Endothelial cell of umbilical vein (primary cell): Measurements from ENCODE around the gene GTF2A2. TPM values are rescaled to one million over a fixed set of nuclear protein-coding genes. Genes with fewer than 3 reads are reported as not detected.

Experiments used
- BruUV-seq: library from RNA; stranded (reverse); fragments of 400-500 nt; replicated peaks from 2 replicates; lab custom pipeline; 2021; lab: Mats Ljungman, UMichigan
- CTCF ChIA-PET: fragments of 300-600, 350-600 bp; sonication (Branson Sonifier 250); formaldehyde crosslinking; loops from one replicate; lab custom pipeline; 2021; ENCODE audit warnings: antibody characterized with exemption, inconsistent platforms; lab: Charles Lee
- POLR2A ChIA-PET: fragments of 300-600, 350-600 bp; sonication (Branson Sonifier 250); formaldehyde crosslinking; loops from one replicate; lab custom pipeline; 2021; ENCODE audit warnings: antibody characterized with exemption, inconsistent platforms; lab: Charles Lee
- DNase-seq: peaks from one replicate; pipeline ENCODE4 v3.0.0-alpha.2; 2011; ENCODE audit warnings: low read depth, low spot score
- FAIRE-seq: peaks from 2 replicates; lab custom pipeline; 2011; peaks lifted over from hg19 to GRCh38; lab: Jason Lieb, UNC
- H2AFZ ChIP-seq: 2 replicates; pipeline ENCODE4 v1.6.0; 2012; ENCODE audit warnings: low read depth, low read length, control low read depth, inconsistent platforms
- H3K27ac ChIP-seq: 2 replicates; pipeline ENCODE4 v1.5.1; 2011; ENCODE audit warnings: low read depth, mild to moderate bottlenecking, control low read depth, low read length, moderate library complexity; ENCODE audit not compliant: insufficient read depth
- H3K27me3 ChIP-seq, 2 experiments: 2 replicates each; pipeline versions ENCODE4 v1.6.0 to v1.6.1; 2011; ENCODE audit warnings: low read length in 2 of 2, mixed read lengths in 1 of 2; ENCODE audit not compliant: control insufficient read depth in 2 of 2, insufficient read depth in 2 of 2
- H3K36me3 ChIP-seq, 2 experiments: 2 replicates in 1 of 2; 3 replicates in 1 of 2; pipeline ENCODE4 v1.5.1; 2011; ENCODE audit warnings: low read length in 2 of 2, mild to moderate bottlenecking in 1 of 2, moderate library complexity in 1 of 2; ENCODE audit not compliant: control insufficient read depth in 2 of 2, insufficient read depth in 2 of 2; ENCODE audit errors: extremely low read depth in 1 of 2
- H3K4me1 ChIP-seq: 3 replicates; pipeline ENCODE4 v1.5.1; 2011; ENCODE audit warnings: mild to moderate bottlenecking, low read length; ENCODE audit not compliant: control insufficient read depth, insufficient read depth; ENCODE audit errors: extremely low read depth
- H3K4me2 ChIP-seq: 2 replicates; pipeline ENCODE4 v1.6.1; 2011; ENCODE audit warnings: low read length, control low read depth, mixed read lengths; ENCODE audit not compliant: insufficient read depth
- H3K4me3 ChIP-seq, 3 experiments: fragments of 200-600 bp in 1 of 3; sonication (generic), shearing (Covaris generic) in 1 of 3; replicated peaks in 1 of 3; 2 replicates each; pipeline ENCODE4 v1.5.1; 2011 to 2016; ENCODE audit warnings: control low read depth in 3 of 3, low read length in 3 of 3, mild to moderate bottlenecking in 2 of 3, inconsistent platforms in 1 of 3, low read depth in 1 of 3, moderate library complexity in 1 of 3; ENCODE audit not compliant: insufficient read depth in 1 of 3
- H3K79me2 ChIP-seq: 2 replicates; pipeline ENCODE4 v1.6.0; 2012; ENCODE audit warnings: low read length, inconsistent platforms; ENCODE audit not compliant: control insufficient read depth, insufficient read depth
- H3K9ac ChIP-seq: replicated peaks from 2 replicates; pipeline ENCODE3; 2011; ENCODE audit warnings: low read length, control low read depth; ENCODE audit not compliant: insufficient read depth; ENCODE audit errors: extremely low read depth
- H3K9me1 ChIP-seq: replicated peaks from 3 replicates; pipeline ENCODE4 v1.6.0; 2011; ENCODE audit warnings: mild to moderate bottlenecking, low read length; ENCODE audit not compliant: control insufficient read depth, insufficient read depth; ENCODE audit errors: extremely low read depth
- H3K9me3 ChIP-seq: replicated peaks from 2 replicates; pipeline ENCODE4 v1.5.1; 2012; ENCODE audit warnings: low read length, inconsistent platforms; ENCODE audit not compliant: control insufficient read depth, insufficient read depth
- H4K20me1 ChIP-seq: replicated peaks from 2 replicates; pipeline ENCODE3; 2011; ENCODE audit warnings: mild to moderate bottlenecking, low read length; ENCODE audit not compliant: control insufficient read depth, insufficient read depth; ENCODE audit errors: extremely low read depth
- CTCF ChIP-seq, 2 donors: IDR thresholded peaks; 1 replicate in 1 of 2; 2 replicates in 1 of 2; pipeline ENCODE4 v1.5.1; 2011; ENCODE audit warnings: low read length in 2 of 2, mild to moderate bottlenecking in 2 of 2, moderate library complexity in 2 of 2, control low read depth in 1 of 2, inconsistent platforms in 1 of 2, low read depth in 1 of 2; ENCODE audit not compliant: insufficient read depth in 1 of 2; ENCODE audit errors: extremely low read depth in 1 of 2
- EZH2 ChIP-seq: IDR thresholded peaks from 2 replicates; pipeline ENCODE4 v1.6.1; 2012; ENCODE audit warnings: borderline replicate concordance, low read depth, mild to moderate bottlenecking, moderate library complexity, low read length, inconsistent platforms; ENCODE audit not compliant: severe bottlenecking
- FOS ChIP-seq: IDR thresholded peaks from 2 replicates; pipeline ENCODE4 v1.6.1; 2011; ENCODE audit warnings: mild to moderate bottlenecking, low read length, moderate library complexity, borderline replicate concordance; ENCODE audit not compliant: insufficient read depth
- GATA2 ChIP-seq: IDR thresholded peaks from 2 replicates; pipeline ENCODE4 v1.7.0; 2011; ENCODE audit warnings: low read depth, mild to moderate bottlenecking, moderate library complexity, mixed read lengths, low read length; ENCODE audit not compliant: insufficient read length, insufficient read depth
- JUN ChIP-seq: IDR thresholded peaks from 2 replicates; pipeline ENCODE4 v1.6.1; 2011; ENCODE audit warnings: borderline replicate concordance, low read depth; ENCODE audit not compliant: insufficient read length, insufficient read depth
- MAX ChIP-seq: IDR thresholded peaks from 2 replicates; pipeline ENCODE4 v1.6.1; 2011; ENCODE audit not compliant: insufficient read depth, insufficient read length
- MYC ChIP-seq: IDR thresholded peaks from one replicate; pipeline ENCODE4 v1.6.1; 2011; ENCODE audit warnings: mild to moderate bottlenecking, low read depth, low read length
- POLR2A ChIP-seq: IDR thresholded peaks from 2 replicates; pipeline ENCODE4 v1.6.1; 2012; ENCODE audit warnings: low read depth, mild to moderate bottlenecking, control low read depth, low read length
- POLR2AphosphoS5 ChIP-seq: IDR thresholded peaks from 2 replicates; pipeline ENCODE4 v1.6.1; 2012; ENCODE audit warnings: low read depth, mild to moderate bottlenecking, control low read depth, low read length, moderate library complexity; ENCODE audit not compliant: insufficient read depth
- dilution Hi-C: fragments of 300-500 bp; cut with MboI; formaldehyde crosslinking; loops from one replicate; pipeline ENCODE4 v1.15.0; 2019; ENCODE audit warnings: low sequenced_read_pairs; ENCODE audit not compliant: extremely low pct_ligation_motif_present
- intact Hi-C: fragments of 100-400 bp; cut with micrococcal nuclease; formaldehyde crosslinking; loops from one replicate; pipeline ENCODE4 v1.10.0; 2022
- polyA plus RNA-seq, 4 experiments: library from polyadenylated mRNA; depleted of rRNA in 3 of 4; stranded (reverse) in 3 of 4; unstranded in 1 of 4; fragments of >200 nt; gene quantifications; 2 replicates each; pipeline versions ENCODE4 v1.2.1 to v1.2.3, GENCODE V29; 2011 to 2012; ENCODE audit warnings: missing spikeins in 1 of 4
- total RNA-seq: library from RNA; stranded (reverse); gene quantifications from 2 replicates; pipeline ENCODE4 v1.2.3, GENCODE V29; 2021

Gene GTF2A2
- total and polyA plus RNA-seq, 2 donors (not counting 3 experiments of a cell fraction or from before 2014, with no cell fraction given) = 67.9 to 128 TPM

- FAIRE-seq = no peak
- ChIA-PET CTCF (interaction anchor here (1.6 kb wide), 1 partner anchor 13 kb away, joined by 4 read pairs; no protein-coding TSS in a partner anchor), POLR2A (no interaction called here)
- Histone ChIP-seq H3K9me1 (no peaks in the 10 kb centered on the region), H3K36me3 (peaks cover 18 to 37% of the 10 kb centered on the region in 2 experiments), H2AFZ (no peak overlapping the region), H3K27me3 (no peaks in the 10 kb centered on the region), H3K9me3 (no peaks in the 10 kb centered on the region), H3K4me3 (peak overlapping the region in 1 of 3 experiments; percentile 37), H3K4me2 (peak overlapping the region; percentile 96), H3K9ac (peak overlapping the region; percentile 82), H4K20me1 (no peaks in the 10 kb centered on the region), H3K27ac (peak overlapping the region; percentile 91), H3K79me2 (peaks cover 44% of the 10 kb centered on the region), H3K4me1 (peaks cover 23% of the 10 kb centered on the region)
- no peak for DNase-seq
- TF ChIP-seq EZH2 = no peak
- TF ChIP-seq GATA2 = no peak
- no peak for TF ChIP-seq POLR2AphosphoS5
- TF ChIP-seq POLR2A = no peak
- no peak for TF ChIP-seq CTCF (IDR thresholded peaks at IDR 0.05; ENCODE audit: extremely low read depth in 1 of 2, insufficient read depth in 1 of 2, low read depth in 1 of 2, low read length in 2 of 2)
- TF ChIP-seq FOS = no peak
- dilution Hi-C loops = no loop called here
- intact Hi-C loops = loop anchor here (1.0 kb wide), 1 partner anchor 11 kb away; the partner anchor contains the start of gene BNIP2
- no TSS peak for BruUV-seq
Observed at GRCh38 chr15:59678172-59678571, 20.9 kb upstream of the GTF2A2 start.

- FAIRE-seq = no peak
- intact Hi-C loops (no loop called here), dilution Hi-C loops (no loop called here)
- Histone ChIP-seq H3K9ac (no peak overlapping the region), H2AFZ (no peak overlapping the region), H3K27ac (no peak overlapping the region), H3K36me3 (peaks cover 24 to 40% of the 10 kb centered on the region in 2 experiments), H3K79me2 (peaks cover 31% of the 10 kb centered on the region), H3K4me1 (peaks cover 23% of the 10 kb centered on the region), H3K27me3 (no peaks in the 10 kb centered on the region), H3K4me3 (no peak overlapping the region), H3K4me2 (no peak overlapping the region), H3K9me1 (no peaks in the 10 kb centered on the region), H4K20me1 (no peaks in the 10 kb centered on the region), H3K9me3 (no peaks in the 10 kb centered on the region)
- POLR2A ChIA-PET = no interaction called here
- no TSS peak for BruUV-seq
- no peak for DNase-seq
- TF ChIP-seq MYC (no peak), FOS (no peak), POLR2AphosphoS5 (no peak), EZH2 (no peak), POLR2A (no peak), JUN (no peak), GATA2 (no peak), CTCF (IDR thresholded peaks at IDR 0.05; ENCODE audit: extremely low read depth in 1 of 2, insufficient read depth in 1 of 2, low read depth in 1 of 2, low read length in 2 of 2) (no peak), MAX (no peak)
- CTCF ChIA-PET = no interaction called here
Observed at GRCh38 chr15:59676565-59676964, 19.2 kb upstream of the GTF2A2 start.
